Superior temporal gyrus (tissue), 1 donor: Measurements from ENCODE around the gene RUSF1.
"Not testable (repeated sequence)": the region's sequence is repeated elsewhere in the genome, so short reads cannot be mapped to it uniquely, and the experiment has no call there.

ENCODE experiments used
- DNase-seq: peaks from one replicate; pipeline ENCODE4 v3.0.0-alpha.2; 2016; ENCODE audit errors: extremely low spot score

RUSF1 gene

DNA sequence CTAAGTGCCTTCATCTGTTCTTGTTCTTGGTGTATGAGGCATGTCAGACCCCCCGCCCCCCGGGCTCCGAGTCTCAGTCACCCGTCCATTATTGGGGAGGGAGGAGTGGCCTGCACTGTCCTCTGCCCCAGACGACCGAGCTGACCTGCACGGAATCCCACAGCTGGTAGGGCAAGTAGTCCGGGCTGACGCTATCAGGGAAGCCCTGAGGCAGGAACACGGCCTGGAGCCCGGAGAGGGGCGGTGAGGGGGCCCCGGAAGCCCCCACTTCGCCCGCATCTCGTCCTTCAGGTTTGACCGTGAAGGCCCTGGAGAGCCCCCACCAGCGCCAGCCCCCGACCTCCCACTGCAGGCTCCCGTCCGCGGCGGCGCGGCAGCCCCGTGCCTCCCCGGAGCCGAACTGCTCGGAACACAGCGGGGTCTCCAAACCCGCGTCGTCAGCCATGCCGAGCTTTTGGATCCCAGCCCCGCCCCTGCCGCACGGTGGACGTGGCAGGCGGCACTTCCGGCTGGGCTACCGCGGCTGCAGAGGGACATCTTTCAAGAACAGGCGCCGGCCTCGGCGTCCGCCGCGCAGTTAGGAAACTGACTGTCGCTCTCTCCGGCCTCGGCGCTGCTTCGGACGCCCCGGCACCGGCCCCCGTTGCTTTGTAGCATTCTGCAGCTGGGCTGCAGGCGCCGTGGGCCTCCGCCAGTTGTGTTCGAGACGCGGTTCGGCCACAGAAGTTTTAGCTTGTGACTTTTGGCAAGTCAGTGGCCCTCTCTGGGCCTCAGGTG, at the start of gene RUSF1:
Gene RUSF1 (minus strand): TSS at position 463 of the 777 bp plus-strand sequence. CDS start 18 bp downstream, at position 445.
- DNase-seq = peak; percentile 93

- no peak for DNase-seq
These were observed 34.6 kb upstream of the RUSF1 start for GRCh38 chr16:31542763-31543162.

DNA sequence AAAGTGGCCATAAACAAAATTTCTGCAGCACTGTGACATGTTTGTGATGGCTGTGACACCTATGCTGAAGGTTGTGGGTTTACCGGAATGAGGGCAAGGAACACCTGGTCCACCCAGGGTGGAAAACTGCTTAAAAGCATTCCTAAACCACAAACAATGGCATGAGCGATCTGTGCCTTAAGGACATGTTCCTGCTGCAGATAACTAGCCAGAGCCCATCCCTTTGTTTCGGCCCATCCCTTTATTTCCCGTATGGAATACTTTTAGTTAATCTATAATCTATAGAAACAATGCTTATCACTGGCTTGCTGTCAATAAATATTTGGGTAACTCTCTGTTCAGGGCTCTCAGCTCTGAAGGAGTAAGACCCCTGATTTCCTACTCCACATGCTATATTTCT, 31.6 kb upstream of the RUSF1 start:
- DNase-seq = not testable (repeated sequence)

DNA sequence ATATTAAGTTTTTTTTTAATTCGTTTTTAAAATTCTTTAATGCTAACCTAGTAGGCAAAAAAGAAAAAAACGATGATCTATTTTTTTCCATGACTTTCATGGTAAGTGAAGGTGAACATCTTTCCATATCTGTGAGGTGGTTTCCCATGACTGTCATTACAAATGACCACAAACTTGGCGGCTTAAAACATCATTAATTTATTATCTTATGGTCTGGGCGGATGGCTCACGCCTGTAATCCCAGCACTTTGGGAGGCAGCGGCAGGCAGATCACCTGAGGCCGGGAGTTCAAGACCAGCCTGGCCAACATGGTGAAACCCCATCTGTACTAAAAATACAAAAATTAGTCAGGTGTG, 30.0 kb upstream of the RUSF1 start:
- not testable (repeated sequence) for DNase-seq

- no peak for DNase-seq
These were observed 29.4 kb upstream of the RUSF1 start for GRCh38 chr16:31537362-31538242.

GRCh38 chr16:31536804-31537361, 28.7 kb upstream of the RUSF1 start:
- no peak for DNase-seq

DNA sequence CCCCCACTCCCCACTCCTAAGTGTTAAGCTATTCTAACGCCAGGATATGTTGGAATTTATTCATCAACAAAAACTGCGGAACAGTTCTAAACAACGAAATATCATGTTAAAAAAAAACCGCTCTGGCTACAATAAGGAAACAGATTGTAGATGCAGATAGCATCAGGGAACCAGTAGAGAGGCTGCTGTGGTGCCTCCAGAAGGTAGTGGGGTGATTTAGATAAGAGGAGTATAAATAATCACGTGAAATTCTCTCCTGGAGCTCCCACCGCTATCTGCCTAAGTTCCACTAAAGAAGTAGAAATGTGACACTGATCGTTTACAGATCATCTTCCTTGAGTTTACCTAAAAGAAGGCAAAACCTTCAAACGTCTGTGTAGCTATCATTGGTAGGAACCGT, 27.5 kb upstream of the RUSF1 start:
- no peak for DNase-seq

DNA sequence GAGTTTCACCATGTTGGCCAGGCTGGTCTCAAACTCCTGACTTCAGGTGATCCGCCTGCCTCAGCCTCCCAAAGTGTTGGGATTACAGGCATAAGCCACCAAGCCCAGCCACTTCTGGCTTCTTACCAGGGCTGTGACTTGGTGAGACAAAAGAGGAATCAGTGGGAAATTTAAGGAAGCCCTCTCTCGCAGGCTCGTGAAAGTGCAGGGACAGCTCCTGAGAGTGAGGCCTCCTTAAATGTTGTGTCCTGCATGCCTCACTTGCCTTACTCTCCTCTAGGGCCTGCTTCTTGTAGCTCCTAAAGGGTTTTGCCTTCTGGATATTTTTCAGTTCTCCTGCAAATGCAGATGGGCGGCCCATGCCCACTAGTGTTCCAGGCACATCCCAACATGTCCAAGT, 24.7 kb upstream of the RUSF1 start:
- DNase-seq = no peak

DNA sequence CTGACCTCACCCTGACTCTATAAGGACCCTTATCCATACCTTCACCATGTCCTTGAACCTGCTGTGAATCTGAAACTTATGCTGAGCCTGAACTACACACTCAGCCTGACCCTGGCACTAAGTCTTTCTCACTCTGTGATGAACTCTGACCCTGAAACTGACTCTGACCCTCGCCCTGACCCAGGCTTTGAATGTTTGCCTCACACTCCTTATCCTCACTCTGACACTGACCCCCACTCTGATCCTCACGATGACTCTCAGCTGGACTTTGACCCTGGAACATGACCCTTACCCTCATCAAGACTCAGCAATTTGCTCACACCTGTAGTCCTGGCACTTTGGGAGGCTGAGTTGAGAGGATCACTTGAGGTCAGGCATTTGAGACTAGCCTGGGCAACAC, 23.9 kb upstream of the RUSF1 start:
- no peak for DNase-seq

GRCh38 chr16:31531096-31531495, 22.9 kb upstream of the RUSF1 start:
- DNase-seq = no peak

GRCh38 chr16:31530405-31530804, 22.2 kb upstream of the RUSF1 start:
- DNase-seq = no peak

GRCh38 chr16:31529937-31530312, 21.7 kb upstream of the RUSF1 start:
- no peak for DNase-seq

- no peak for DNase-seq
These were observed 21.1 kb upstream of the RUSF1 start for GRCh38 chr16:31529108-31529936.

- DNase-seq = no peak
These were observed 20.4 kb upstream of the RUSF1 start for GRCh38 chr16:31528523-31529107.

- no peak for DNase-seq
These were observed 19.6 kb upstream of the RUSF1 start, which contains the start of gene AHSP for GRCh38 chr16:31527734-31528274. AHSP (plus strand) TSS chr16:31527900; CDS start chr16:31528140, 240 bp downstream.

DNA sequence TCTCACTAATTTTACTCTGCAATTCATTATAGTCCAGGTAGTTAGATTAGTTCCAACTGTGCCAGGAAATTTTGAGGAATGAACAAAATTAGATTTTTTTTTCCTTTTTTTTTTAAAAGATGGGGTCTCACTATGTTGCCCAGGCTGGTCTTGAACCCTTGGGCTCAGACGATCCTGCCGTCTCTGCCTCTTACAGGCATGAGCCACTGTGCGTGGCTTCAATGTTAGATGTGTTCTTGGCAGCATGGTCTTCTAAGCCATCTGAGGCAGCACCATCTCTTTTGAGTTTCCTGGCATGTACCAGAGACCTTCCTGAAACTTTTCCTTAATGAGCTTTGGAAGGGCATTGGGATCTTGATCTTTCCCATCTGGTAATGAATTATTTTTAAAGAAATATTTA, 16.9 kb upstream of the RUSF1 start:
- no peak for DNase-seq

GRCh38 chr16:31523768-31524167, 15.6 kb upstream of the RUSF1 start:
- not testable (repeated sequence) for DNase-seq

- no peak for DNase-seq
These were observed 13.9 kb upstream of the RUSF1 start for GRCh38 chr16:31522071-31522470.

DNA sequence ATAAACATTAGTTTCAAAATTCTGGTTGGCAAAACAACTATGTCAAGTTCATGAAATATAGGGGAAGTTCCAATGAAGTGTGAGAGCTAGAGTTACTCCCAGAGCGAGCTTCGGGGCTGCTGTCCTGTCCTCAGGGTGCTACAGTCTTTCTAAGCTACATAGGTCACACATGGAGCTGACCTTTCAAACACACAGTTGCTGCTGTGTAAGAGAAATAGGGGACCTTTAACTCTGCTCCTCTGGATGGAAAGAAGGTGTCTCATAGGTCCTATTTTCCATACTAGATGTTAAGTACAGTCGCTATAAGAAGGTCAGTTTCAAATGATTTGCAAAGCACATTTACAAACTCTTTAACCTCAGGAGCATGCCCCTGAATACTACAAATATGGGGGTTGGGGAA, 13.2 kb upstream of the RUSF1 start:
- DNase-seq = no peak

GRCh38 chr16:31519759-31520431, 11.7 kb upstream of the RUSF1 start:
- no peak for DNase-seq
